ENCODE results near the gene METAP2. TPM values are rescaled to one million over a fixed set of nuclear protein-coding genes. Genes with fewer than 3 reads are reported as not detected.
"Not testable (repeated sequence)": the region's sequence is repeated elsewhere in the genome, so short reads cannot be mapped to it uniquely, and the experiment has no call there.

Gene METAP2
- total RNA-seq, 1 donor from 2014 or later, result 55.8 TPM

- no peaks in the 10 kb centered on the region for H3K4me1 ChIP-seq (ENCODE audit: control insufficient read depth in 3 of 3, insufficient read depth in 3 of 3, low read length in 3 of 3)
- no peaks in the 10 kb centered on the region for H3K27me3 ChIP-seq (ENCODE audit: control insufficient read depth in 3 of 3, insufficient read depth in 3 of 3, low read length in 3 of 3)
- H3K9me3 ChIP-seq (ENCODE audit: control insufficient read depth in 3 of 3, low read length in 3 of 3), result no peaks in the 10 kb centered on the region
- no peak overlapping the region for H3K9ac ChIP-seq (ENCODE audit: low read depth in 1 of 3, low read length in 3 of 3)
- H3K4me3 ChIP-seq (ENCODE audit: low read length in 3 of 3), result no peak overlapping the region
- no peaks in the 10 kb centered on the region for H3K36me3 ChIP-seq (ENCODE audit: control insufficient read depth in 3 of 3, insufficient read depth in 3 of 3, low read length in 3 of 3)
- no peak overlapping the region for H3K27ac ChIP-seq (ENCODE audit: low read depth, low read length)
These were observed 28.0 kb upstream of the METAP2 start for GRCh38 chr12:95445884-95446505.

- peak overlapping the region in 2 of 3 donors; percentile 17 to 51 for H3K4me3 ChIP-seq (ENCODE audit: low read length in 3 of 3)
- H3K27me3 ChIP-seq (ENCODE audit: control insufficient read depth in 3 of 3, insufficient read depth in 3 of 3, low read length in 3 of 3), result no peaks in the 10 kb centered on the region
- no peaks in the 10 kb centered on the region for H3K36me3 ChIP-seq (ENCODE audit: control insufficient read depth in 3 of 3, insufficient read depth in 3 of 3, low read length in 3 of 3)
- H3K9ac ChIP-seq (ENCODE audit: low read depth in 1 of 3, low read length in 3 of 3), result peak overlapping the region in 1 of 3 donors; percentile 6
- H3K4me1 ChIP-seq (ENCODE audit: control insufficient read depth in 3 of 3, insufficient read depth in 3 of 3, low read length in 3 of 3), result no peaks in the 10 kb centered on the region
- H3K9me3 ChIP-seq (ENCODE audit: control insufficient read depth in 3 of 3, low read length in 3 of 3), result no peaks in the 10 kb centered on the region
- H3K27ac ChIP-seq (ENCODE audit: low read depth, low read length), result no peak overlapping the region
These were observed 27.4 kb upstream of the METAP2 start for GRCh38 chr12:95446506-95446900.

GRCh38 chr12:95449656-95450055, 24.3 kb upstream of the METAP2 start:
- not testable (repeated sequence) for H3K27me3 ChIP-seq (ENCODE audit: control insufficient read depth in 3 of 3, insufficient read depth in 3 of 3, low read length in 3 of 3); H3K4me3 ChIP-seq (ENCODE audit: low read length in 3 of 3); H3K36me3 ChIP-seq (ENCODE audit: control insufficient read depth in 3 of 3, insufficient read depth in 3 of 3, low read length in 3 of 3); H3K9me3 ChIP-seq (ENCODE audit: control insufficient read depth in 3 of 3, low read length in 3 of 3); H3K4me1 ChIP-seq (ENCODE audit: control insufficient read depth in 3 of 3, insufficient read depth in 3 of 3, low read length in 3 of 3); H3K27ac ChIP-seq (ENCODE audit: low read depth, low read length); H3K9ac ChIP-seq (ENCODE audit: low read depth in 1 of 3, low read length in 3 of 3)

- not testable (repeated sequence) for H3K9ac ChIP-seq (ENCODE audit: low read depth in 1 of 3, low read length in 3 of 3); H3K27ac ChIP-seq (ENCODE audit: low read depth, low read length); H3K27me3 ChIP-seq (ENCODE audit: control insufficient read depth in 3 of 3, insufficient read depth in 3 of 3, low read length in 3 of 3); H3K4me3 ChIP-seq (ENCODE audit: low read length in 3 of 3); H3K4me1 ChIP-seq (ENCODE audit: control insufficient read depth in 3 of 3, insufficient read depth in 3 of 3, low read length in 3 of 3); H3K36me3 ChIP-seq (ENCODE audit: control insufficient read depth in 3 of 3, insufficient read depth in 3 of 3, low read length in 3 of 3); H3K9me3 ChIP-seq (ENCODE audit: control insufficient read depth in 3 of 3, low read length in 3 of 3)
These were observed 21.5 kb upstream of the METAP2 start for GRCh38 chr12:95452501-95452900.

- not testable (repeated sequence) for H3K4me3 ChIP-seq (ENCODE audit: low read length in 3 of 3); H3K9ac ChIP-seq (ENCODE audit: low read depth in 1 of 3, low read length in 3 of 3); H3K4me1 ChIP-seq (ENCODE audit: control insufficient read depth in 3 of 3, insufficient read depth in 3 of 3, low read length in 3 of 3); H3K27ac ChIP-seq (ENCODE audit: low read depth, low read length); H3K27me3 ChIP-seq (ENCODE audit: control insufficient read depth in 3 of 3, insufficient read depth in 3 of 3, low read length in 3 of 3); H3K9me3 ChIP-seq (ENCODE audit: control insufficient read depth in 3 of 3, low read length in 3 of 3); H3K36me3 ChIP-seq (ENCODE audit: control insufficient read depth in 3 of 3, insufficient read depth in 3 of 3, low read length in 3 of 3)
These were observed 20.1 kb upstream of the METAP2 start for GRCh38 chr12:95453881-95454280.

- H3K4me1 ChIP-seq (ENCODE audit: control insufficient read depth in 3 of 3, insufficient read depth in 3 of 3, low read length in 3 of 3); H3K27ac ChIP-seq (ENCODE audit: low read depth, low read length); H3K4me3 ChIP-seq (ENCODE audit: low read length in 3 of 3): not testable (repeated sequence)
These were observed 19.2 kb upstream of the METAP2 start for GRCh38 chr12:95454780-95455215.

GRCh38 chr12:95457605-95458004, 16.3 kb upstream of the METAP2 start:
- H3K4me1 ChIP-seq (ENCODE audit: control insufficient read depth in 3 of 3, insufficient read depth in 3 of 3, low read length in 3 of 3); H3K9ac ChIP-seq (ENCODE audit: low read depth in 1 of 3, low read length in 3 of 3); H3K4me3 ChIP-seq (ENCODE audit: low read length in 3 of 3); H3K36me3 ChIP-seq (ENCODE audit: control insufficient read depth in 3 of 3, insufficient read depth in 3 of 3, low read length in 3 of 3); H3K27me3 ChIP-seq (ENCODE audit: control insufficient read depth in 3 of 3, insufficient read depth in 3 of 3, low read length in 3 of 3); H3K9me3 ChIP-seq (ENCODE audit: control insufficient read depth in 3 of 3, low read length in 3 of 3); H3K27ac ChIP-seq (ENCODE audit: low read depth, low read length): not testable (repeated sequence)

More at GRCh38 chr12:95454780-95455215, 19.2 kb upstream of the METAP2 start:
- not testable (repeated sequence) for H3K27me3 ChIP-seq (ENCODE audit: control insufficient read depth in 3 of 3, insufficient read depth in 3 of 3, low read length in 3 of 3); H3K9ac ChIP-seq (ENCODE audit: low read depth in 1 of 3, low read length in 3 of 3); H3K9me3 ChIP-seq (ENCODE audit: control insufficient read depth in 3 of 3, low read length in 3 of 3); H3K36me3 ChIP-seq (ENCODE audit: control insufficient read depth in 3 of 3, insufficient read depth in 3 of 3, low read length in 3 of 3)

GRCh38 chr12:95458761-95459160, 15.2 kb upstream of the METAP2 start:
- no peaks in the 10 kb centered on the region for H3K36me3 ChIP-seq (ENCODE audit: control insufficient read depth in 3 of 3, insufficient read depth in 3 of 3, low read length in 3 of 3)
- H3K4me3 ChIP-seq (ENCODE audit: low read length in 3 of 3), result no peak overlapping the region
- no peaks in the 10 kb centered on the region for H3K27me3 ChIP-seq (ENCODE audit: control insufficient read depth in 3 of 3, insufficient read depth in 3 of 3, low read length in 3 of 3)
- no peaks in the 10 kb centered on the region for H3K9me3 ChIP-seq (ENCODE audit: control insufficient read depth in 3 of 3, low read length in 3 of 3)
- no peak overlapping the region for H3K27ac ChIP-seq (ENCODE audit: low read depth, low read length)
- no peak overlapping the region for H3K9ac ChIP-seq (ENCODE audit: low read depth in 1 of 3, low read length in 3 of 3)
- H3K4me1 ChIP-seq (ENCODE audit: control insufficient read depth in 3 of 3, insufficient read depth in 3 of 3, low read length in 3 of 3), result no peaks in the 10 kb centered on the region

GRCh38 chr12:95459310-95459709, 14.6 kb upstream of the METAP2 start:
- no peaks in the 10 kb centered on the region for H3K4me1 ChIP-seq (ENCODE audit: control insufficient read depth in 3 of 3, insufficient read depth in 3 of 3, low read length in 3 of 3)
- H3K9ac ChIP-seq (ENCODE audit: low read depth in 1 of 3, low read length in 3 of 3), result no peak overlapping the region
- no peaks in the 10 kb centered on the region for H3K36me3 ChIP-seq (ENCODE audit: control insufficient read depth in 3 of 3, insufficient read depth in 3 of 3, low read length in 3 of 3)
- no peak overlapping the region for H3K27ac ChIP-seq (ENCODE audit: low read depth, low read length)
- H3K9me3 ChIP-seq (ENCODE audit: control insufficient read depth in 3 of 3, low read length in 3 of 3), result no peaks in the 10 kb centered on the region
- no peak overlapping the region for H3K4me3 ChIP-seq (ENCODE audit: low read length in 3 of 3)
- H3K27me3 ChIP-seq (ENCODE audit: control insufficient read depth in 3 of 3, insufficient read depth in 3 of 3, low read length in 3 of 3), result no peaks in the 10 kb centered on the region

- H3K9me3 ChIP-seq (ENCODE audit: control insufficient read depth in 3 of 3, low read length in 3 of 3), result no peaks in the 10 kb centered on the region
- H3K27me3 ChIP-seq (ENCODE audit: control insufficient read depth in 3 of 3, insufficient read depth in 3 of 3, low read length in 3 of 3), result no peaks in the 10 kb centered on the region
These were observed 13.8 kb upstream of the METAP2 start for GRCh38 chr12:95460105-95460504.

GRCh38 chr12:95460896-95461295, 13.1 kb upstream of the METAP2 start:
- Histone ChIP-seq H3K9ac (ENCODE audit: low read depth in 1 of 3, low read length in 3 of 3) (no peak overlapping the region), H3K4me3 (ENCODE audit: low read length in 3 of 3) (no peak overlapping the region), H3K4me1 (ENCODE audit: control insufficient read depth in 3 of 3, insufficient read depth in 3 of 3, low read length in 3 of 3) (no peaks in the 10 kb centered on the region), H3K9me3 (ENCODE audit: control insufficient read depth in 3 of 3, low read length in 3 of 3) (no peaks in the 10 kb centered on the region), H3K27me3 (ENCODE audit: control insufficient read depth in 3 of 3, insufficient read depth in 3 of 3, low read length in 3 of 3) (no peaks in the 10 kb centered on the region), H3K36me3 (ENCODE audit: control insufficient read depth in 3 of 3, insufficient read depth in 3 of 3, low read length in 3 of 3) (no peaks in the 10 kb centered on the region), H3K27ac (ENCODE audit: low read depth, low read length) (no peak overlapping the region)

More at GRCh38 chr12:95460105-95460504, 13.8 kb upstream of the METAP2 start:
- Histone ChIP-seq H3K27ac (ENCODE audit: low read depth, low read length) (no peak overlapping the region), H3K4me1 (ENCODE audit: control insufficient read depth in 3 of 3, insufficient read depth in 3 of 3, low read length in 3 of 3) (no peaks in the 10 kb centered on the region), H3K36me3 (ENCODE audit: control insufficient read depth in 3 of 3, insufficient read depth in 3 of 3, low read length in 3 of 3) (no peaks in the 10 kb centered on the region), H3K9ac (ENCODE audit: low read depth in 1 of 3, low read length in 3 of 3) (no peak overlapping the region), H3K4me3 (ENCODE audit: low read length in 3 of 3) (no peak overlapping the region)

Measured in skeletal muscle tissue (tissue), 4 donors.